Breast epithelium (tissue), 3 donors: ENCODE results near the gene ATXN7L3B.

Experiments used
- CTCF ChIP-seq, 3 donors: fragments of 450-650 bp; IDR thresholded peaks; one replicate each; pipeline ENCODE4 v1.5.1; 2016 to 2017; ENCODE audit warnings: antibody characterized with exemption in 3 of 3, mild to moderate bottlenecking in 3 of 3, moderate library complexity in 3 of 3
- POLR2A ChIP-seq: fragments of 450-650 bp; IDR thresholded peaks from one replicate; pipeline ENCODE4 v1.6.1; 2016; ENCODE audit warnings: antibody characterized with exemption, mild to moderate bottlenecking, moderate library complexity
- POLR2AphosphoS5 ChIP-seq, 3 donors: sonication (generic); formaldehyde crosslinking; IDR thresholded peaks; one replicate each; pipeline ENCODE4 v1.6.1; 2017; ENCODE audit warnings: antibody characterized with exemption in 3 of 3

DNA sequence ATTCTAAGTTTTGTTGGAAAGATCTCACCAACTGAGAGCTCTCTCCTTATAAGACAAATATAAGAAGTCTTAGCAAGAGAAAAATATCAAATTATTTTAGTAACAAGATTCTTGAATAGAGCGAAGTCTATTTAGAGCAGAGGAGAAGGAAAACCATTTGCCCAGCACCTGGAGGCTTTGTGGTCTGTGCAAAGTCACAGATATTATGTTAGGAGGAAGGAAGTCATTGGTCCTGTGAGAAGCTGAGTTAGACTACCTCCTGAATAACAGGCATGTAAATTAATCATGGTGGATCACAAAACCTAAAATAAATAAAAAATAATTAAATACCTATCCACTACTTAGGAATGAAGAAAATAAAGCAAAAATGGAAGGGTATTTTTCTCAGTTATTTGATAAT, 38.4 kb upstream of the ATXN7L3B start:
- TF ChIP-seq CTCF (IDR thresholded peaks at IDR 0.05), result no peak
- TF ChIP-seq POLR2A, result no peak
- no peak for TF ChIP-seq POLR2AphosphoS5 (IDR thresholded peaks at IDR 0.05)
